ENCODE measurements around the gene SENP6.

GRCh38 chr6:75568965-75569364 lies 32.7 kb upstream of the SENP6 start:
- TF ChIP-seq, protein P1, sequence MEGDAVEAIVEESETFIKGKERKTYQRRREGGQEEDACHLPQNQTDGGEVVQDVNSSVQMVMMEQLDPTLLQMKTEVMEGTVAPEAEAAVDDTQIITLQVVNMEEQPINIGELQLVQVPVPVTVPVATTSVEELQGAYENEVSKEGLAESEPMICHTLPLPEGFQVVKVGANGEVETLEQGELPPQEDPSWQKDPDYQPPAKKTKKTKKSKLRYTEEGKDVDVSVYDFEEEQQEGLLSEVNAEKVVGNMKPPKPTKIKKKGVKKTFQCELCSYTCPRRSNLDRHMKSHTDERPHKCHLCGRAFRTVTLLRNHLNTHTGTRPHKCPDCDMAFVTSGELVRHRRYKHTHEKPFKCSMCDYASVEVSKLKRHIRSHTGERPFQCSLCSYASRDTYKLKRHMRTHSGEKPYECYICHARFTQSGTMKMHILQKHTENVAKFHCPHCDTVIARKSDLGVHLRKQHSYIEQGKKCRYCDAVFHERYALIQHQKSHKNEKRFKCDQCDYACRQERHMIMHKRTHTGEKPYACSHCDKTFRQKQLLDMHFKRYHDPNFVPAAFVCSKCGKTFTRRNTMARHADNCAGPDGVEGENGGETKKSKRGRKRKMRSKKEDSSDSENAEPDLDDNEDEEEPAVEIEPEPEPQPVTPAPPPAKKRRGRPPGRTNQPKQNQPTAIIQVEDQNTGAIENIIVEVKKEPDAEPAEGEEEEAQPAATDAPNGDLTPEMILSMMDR (IDR thresholded peaks at IDR 0.05 in 4 of 5, conservative IDR thresholded peaks at IDR 0.05 in 1 of 5) = no peak
- no peak for TF ChIP-seq POLR2A (IDR thresholded peaks at IDR 0.05)

Data from gastrocnemius medialis (tissue), 4 donors.